Amygdala (tissue), 56 donors: ENCODE measurements around the gene ZSCAN10.
"Not testable (repeated sequence)": the region's sequence is repeated elsewhere in the genome, so short reads cannot be mapped to it uniquely, and the experiment has no call there.

ENCODE experiments used
- DNase-seq, 56 donors: peaks; one replicate each; lab custom pipeline; 2025; lab: John Stamatoyannopoulos, UW

The ZSCAN10 gene

GRCh38 chr16:3086596-3087242 is 12.4 kb downstream of the ZSCAN10 start:
- no peak for DNase-seq

- no peak for DNase-seq
Measured at GRCh38 chr16:3085868-3086595, 13.1 kb downstream of the ZSCAN10 start.

- DNase-seq, result no peak
Measured at GRCh38 chr16:3084969-3085670, 14.0 kb downstream of the ZSCAN10 start.

- no peak for DNase-seq
Measured at GRCh38 chr16:3084491-3084890, 14.6 kb downstream of the ZSCAN10 start.

- DNase-seq, result not testable (repeated sequence)
Measured at GRCh38 chr16:3083408-3083807, 15.7 kb downstream of the ZSCAN10 start.

- not testable (repeated sequence) for DNase-seq
Measured at GRCh38 chr16:3081957-3082356, 17.1 kb downstream of the ZSCAN10 start.

- DNase-seq, result no peak
Measured at GRCh38 chr16:3080024-3080423, 19.1 kb downstream of the ZSCAN10 start.

GRCh38 chr16:3076577-3076976 is 22.5 kb downstream of the ZSCAN10 start:
- DNase-seq, result no peak

- not testable (repeated sequence) for DNase-seq
Measured at GRCh38 chr16:3075946-3076345, 23.1 kb downstream of the ZSCAN10 start.

GRCh38 chr16:3075523-3075915 is 23.6 kb downstream of the ZSCAN10 start:
- DNase-seq, result no peak

GRCh38 chr16:3074860-3075522 is 24.1 kb downstream of the ZSCAN10 start:
- DNase-seq, result no peak

GRCh38 chr16:3073448-3073847 is 25.6 kb downstream of the ZSCAN10 start:
- DNase-seq, result no peak

- not testable (repeated sequence) for DNase-seq
Measured at GRCh38 chr16:3072576-3073263, 26.4 kb downstream of the ZSCAN10 start.

GRCh38 chr16:3072148-3072547 is 26.9 kb downstream of the ZSCAN10 start:
- DNase-seq, result not testable (repeated sequence)

- DNase-seq, result no peak
Measured at GRCh38 chr16:3071655-3072054, 27.4 kb downstream of the ZSCAN10 start.

GRCh38 chr16:3070608-3071111 is 28.4 kb downstream of the ZSCAN10 start:
- no peak for DNase-seq

- DNase-seq, result not testable (repeated sequence)
Measured at GRCh38 chr16:3069146-3069545, 29.9 kb downstream of the ZSCAN10 start.

- no peak for DNase-seq
Measured at GRCh38 chr16:3068487-3068886, 30.6 kb downstream of the ZSCAN10 start.

GRCh38 chr16:3066440-3066748 is 32.7 kb downstream of the ZSCAN10 start:
- DNase-seq, result no peak

GRCh38 chr16:3065742-3066439 is 33.2 kb downstream of the ZSCAN10 start:
- no peak for DNase-seq
